ENCODE results near the gene SIGLEC7.

Gene SIGLEC7

GRCh38 chr19:51145916-51146493 is 3.9 kb downstream of the SIGLEC7 start:
- no peak for TF ChIP-seq CTCF (IDR thresholded peaks at IDR 0.05; ENCODE audit: insufficient read depth, low read length, poor library complexity, severe bottlenecking)
- Histone ChIP-seq H3K4me3 (replicated peaks; ENCODE audit: low read depth, low read length) (no peak overlapping the region), H3K36me3 (ENCODE audit: control insufficient read depth, insufficient read depth, low read length) (no peaks in the 10 kb centered on the region), H3K27me3 (replicated peaks; ENCODE audit: control insufficient read depth, insufficient read depth, low read length) (peaks cover 6% of the 10 kb centered on the region)
- DNase-seq (ENCODE audit: extremely low read depth, insufficient read length): no peak

- TF ChIP-seq CTCF (IDR thresholded peaks at IDR 0.05; ENCODE audit: insufficient read depth, low read length, poor library complexity, severe bottlenecking): no peak
- peaks cover 2% of the 10 kb centered on the region for H3K27me3 ChIP-seq (replicated peaks; ENCODE audit: control insufficient read depth, insufficient read depth, low read length)
- no peak overlapping the region for H3K4me3 ChIP-seq (replicated peaks; ENCODE audit: low read depth, low read length)
- H3K36me3 ChIP-seq (ENCODE audit: control insufficient read depth, insufficient read depth, low read length): no peaks in the 10 kb centered on the region
- no peak for DNase-seq (ENCODE audit: extremely low read depth, insufficient read length)
These were observed 4.7 kb downstream of the SIGLEC7 start for GRCh38 chr19:51146751-51147150.

- Histone ChIP-seq H3K36me3 (ENCODE audit: control insufficient read depth, insufficient read depth, low read length) (no peaks in the 10 kb centered on the region), H3K4me3 (replicated peaks; ENCODE audit: low read depth, low read length) (no peak overlapping the region), H3K27me3 (replicated peaks; ENCODE audit: control insufficient read depth, insufficient read depth, low read length) (no peaks in the 10 kb centered on the region)
- no peak for DNase-seq (ENCODE audit: extremely low read depth, insufficient read length)
- no peak for TF ChIP-seq CTCF (IDR thresholded peaks at IDR 0.05; ENCODE audit: insufficient read depth, low read length, poor library complexity, severe bottlenecking)
These were observed 5.6 kb downstream of the SIGLEC7 start for GRCh38 chr19:51147663-51148062.

- TF ChIP-seq CTCF (IDR thresholded peaks at IDR 0.05; ENCODE audit: insufficient read depth, low read length, poor library complexity, severe bottlenecking): no peak
- no peak for DNase-seq (ENCODE audit: extremely low read depth, insufficient read length)
- H3K27me3 ChIP-seq (replicated peaks; ENCODE audit: control insufficient read depth, insufficient read depth, low read length): 0 out of 2 replicates have a peak, but pooled peaks cover 2% of the 10 kb centered on the region
- H3K36me3 ChIP-seq (ENCODE audit: control insufficient read depth, insufficient read depth, low read length): no peaks in the 10 kb centered on the region
- no peak overlapping the region for H3K4me3 ChIP-seq (replicated peaks; ENCODE audit: low read depth, low read length)
These were observed 6.5 kb downstream of the SIGLEC7 start for GRCh38 chr19:51148580-51148979.

- Histone ChIP-seq H3K36me3 (ENCODE audit: control insufficient read depth, insufficient read depth, low read length) (no peaks in the 10 kb centered on the region), H3K4me3 (replicated peaks; ENCODE audit: low read depth, low read length) (no peak overlapping the region), H3K27me3 (replicated peaks; ENCODE audit: control insufficient read depth, insufficient read depth, low read length) (peaks cover 2% of the 10 kb centered on the region; the same call in 1 of the 2 replicates)
- TF ChIP-seq CTCF (IDR thresholded peaks at IDR 0.05; ENCODE audit: insufficient read depth, low read length, poor library complexity, severe bottlenecking): no peak
- no peak for DNase-seq (ENCODE audit: extremely low read depth, insufficient read length)
These were observed 8.5 kb downstream of the SIGLEC7 start for GRCh38 chr19:51150627-51151026.

- no peak for DNase-seq (ENCODE audit: extremely low read depth, insufficient read length)
- TF ChIP-seq CTCF (IDR thresholded peaks at IDR 0.05; ENCODE audit: insufficient read depth, low read length, poor library complexity, severe bottlenecking): no peak
- Histone ChIP-seq H3K27me3 (replicated peaks; ENCODE audit: control insufficient read depth, insufficient read depth, low read length) (peaks cover 2% of the 10 kb centered on the region; the same call in 1 of the 2 replicates), H3K36me3 (ENCODE audit: control insufficient read depth, insufficient read depth, low read length) (no peaks in the 10 kb centered on the region), H3K4me3 (replicated peaks; ENCODE audit: low read depth, low read length) (no peak overlapping the region)
These were observed 14.6 kb downstream of the SIGLEC7 start for GRCh38 chr19:51156710-51157109.
